Smooth muscle cell (in vitro differentiated cells): ENCODE results near the gene C1orf159. TPM values are rescaled to one million over a fixed set of nuclear protein-coding genes. Genes with fewer than 3 reads are reported as not detected.

ENCODE experiments used
- DNase-seq: peaks from one replicate; lab custom pipeline; 2025; ENCODE audit not compliant: unreplicated experiment; lab: John Stamatoyannopoulos, UW
- H2AFZ ChIP-seq: fragments of 200-600 bp; sonication (generic); 2 replicates; pipeline ENCODE4 v1.6.0; 2016; ENCODE audit warnings: antibody characterized with exemption, low read depth, mild to moderate bottlenecking
- H3F3A ChIP-seq: fragments of 200-600 bp; sonication (generic); 2 replicates; pipeline ENCODE4 v1.6.0; 2017; ENCODE audit warnings: antibody characterized with exemption, low read depth
- H3K27ac ChIP-seq: fragments of 200-600 bp; sonication (generic); 2 replicates; pipeline ENCODE4 v1.5.1; 2016; ENCODE audit warnings: low read depth, mild to moderate bottlenecking
- H3K27me3 ChIP-seq: fragments of 200-600 bp; sonication (generic); 2 replicates; pipeline ENCODE4 v1.6.1; 2016; ENCODE audit warnings: low read depth, mild to moderate bottlenecking
- H3K36me3 ChIP-seq: fragments of 200-600 bp; sonication (generic); 2 replicates; pipeline ENCODE4 v1.5.1; 2016; ENCODE audit warnings: low read depth
- H3K4me1 ChIP-seq: fragments of 200-600 bp; sonication (generic); 2 replicates; pipeline ENCODE4 v1.5.1; 2016; ENCODE audit warnings: low read depth
- H3K4me2 ChIP-seq: fragments of 200-600 bp; sonication (generic); 2 replicates; pipeline ENCODE4 v1.6.0; 2016; ENCODE audit warnings: mild to moderate bottlenecking
- H3K4me3 ChIP-seq: fragments of 200-600 bp; sonication (generic); 2 replicates; pipeline ENCODE4 v1.5.1; 2016; ENCODE audit warnings: mild to moderate bottlenecking
- H3K79me2 ChIP-seq: fragments of 200-600 bp; sonication (generic); 2 replicates; pipeline ENCODE4 v1.6.0; 2016; ENCODE audit warnings: low read depth, mild to moderate bottlenecking
- H3K9ac ChIP-seq: fragments of 200-600 bp; sonication (generic); 2 replicates; pipeline ENCODE4 v1.6.0; 2016; ENCODE audit warnings: low read depth
- H3K9me3 ChIP-seq: fragments of 200-600 bp; sonication (generic); replicated peaks from 2 replicates; pipeline ENCODE4 v1.5.1; 2016; ENCODE audit warnings: low read depth
- H4K20me1 ChIP-seq: fragments of 200-600 bp; sonication (generic); 2 replicates; pipeline ENCODE4 v1.6.0; 2016; ENCODE audit warnings: low read depth
- CTCF ChIP-seq: fragments of 200-600 bp; sonication (generic); IDR thresholded peaks from 2 replicates; pipeline ENCODE4 v1.5.1; 2017; ENCODE audit warnings: borderline replicate concordance, mild to moderate bottlenecking, antibody characterized with exemption; ENCODE audit not compliant: insufficient read depth, poor library complexity, severe bottlenecking
- WGBS: methylation state at CpG from one replicate; pipeline ENCODE4 v1.1.7; 2016; ENCODE audit warnings: low lambda C conversion rate; 5-methylcytosine and 5-hydroxymethylcytosine counted together
- polyA plus RNA-seq: library from polyadenylated mRNA; unstranded; fragments of >200 nt; fragmentation: Nextera tagmentation; extraction: Ambion mirVana; gene quantifications from 2 replicates; pipeline ENCODE4 v1.2.1, GENCODE V29; 2016
- total RNA-seq: library from RNA; depleted of rRNA; stranded (reverse); fragments of >200 nt; gene quantifications from 2 replicates; pipeline ENCODE4 v1.2.3, GENCODE V29; 2014

Gene C1orf159
- total and polyA plus RNA-seq, 2 experiments from 2014 or later: 20.2 to 24.5 TPM

DNA sequence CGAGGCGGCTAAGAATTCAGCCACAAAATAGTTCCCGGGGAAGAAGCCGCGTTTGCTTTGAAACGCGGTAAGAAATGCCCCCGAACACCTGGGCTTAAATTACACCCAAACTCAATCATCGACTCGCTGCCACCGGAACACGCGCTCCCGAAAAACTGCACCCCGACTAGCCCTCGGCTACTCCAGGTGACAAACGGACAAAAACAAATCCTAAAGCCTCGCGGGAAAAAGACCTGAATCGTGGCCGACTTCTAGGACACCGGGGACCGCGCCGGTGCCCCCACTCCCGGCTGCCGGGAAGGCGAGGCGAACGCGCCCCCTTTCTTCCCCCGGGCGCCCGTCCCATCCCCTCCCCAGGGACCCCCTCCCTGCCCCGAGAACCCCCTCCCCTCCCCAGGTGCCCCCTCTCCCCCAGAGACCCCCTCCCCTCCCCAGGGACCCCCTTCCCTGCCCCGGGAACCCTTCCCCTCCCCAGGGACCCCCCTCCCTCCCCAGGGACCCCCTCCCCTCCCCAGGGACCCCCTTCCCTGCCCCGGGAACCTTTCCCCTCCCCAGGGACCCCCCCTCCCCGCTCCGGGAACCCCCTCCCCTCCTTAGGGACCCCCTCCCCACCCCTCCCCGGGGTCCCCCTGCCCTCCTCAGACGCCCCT, 628 bp downstream of the C1orf159 start:
- no peak for DNase-seq
- no peak for TF ChIP-seq CTCF
- peak overlapping the region; percentile 88 for H3K9ac ChIP-seq

DNA sequence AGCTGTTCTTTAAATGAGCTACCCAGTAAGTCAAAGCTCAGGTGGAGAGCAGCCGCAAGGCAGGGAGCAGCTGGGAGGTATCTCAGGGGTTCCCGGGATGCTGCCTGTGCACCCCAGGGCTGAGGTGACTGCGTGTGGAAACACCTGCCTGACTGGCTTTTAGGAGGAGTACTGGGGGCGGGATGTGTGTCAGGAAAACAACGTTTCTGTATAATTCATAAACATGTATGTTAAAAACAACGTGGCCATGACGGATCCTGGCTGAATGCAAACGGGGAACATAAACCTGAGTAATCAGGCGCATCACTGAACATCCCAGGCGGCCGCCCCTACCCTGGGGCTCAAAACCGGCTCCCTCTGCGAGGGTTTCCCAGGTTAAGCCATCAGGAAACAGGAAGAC, 1.5 kb downstream of the C1orf159 start:
- H3K27ac ChIP-seq: no peak overlapping the region
- H3K4me1 ChIP-seq: no peaks in the 10 kb centered on the region
- no peak overlapping the region for H2AFZ ChIP-seq
- 94% methylated on average over 13 of the region's 13 CpGs for WGBS
- peak overlapping the region; percentile 98 for H3K4me3 ChIP-seq
- H4K20me1 ChIP-seq: no peaks in the 10 kb centered on the region
- no peak for TF ChIP-seq CTCF
- no peaks in the 10 kb centered on the region for H3F3A ChIP-seq
- H3K4me2 ChIP-seq: peak overlapping the region; percentile 94
- H3K36me3 ChIP-seq: no peaks in the 10 kb centered on the region
- H3K9me3 ChIP-seq: no peaks in the 10 kb centered on the region
- H3K27me3 ChIP-seq: no peaks in the 10 kb centered on the region
- H3K9ac ChIP-seq: no peak overlapping the region
- DNase-seq: no peak
- H3K79me2 ChIP-seq: peaks cover 13% of the 10 kb centered on the region

More for the DNA sequence above, 628 bp downstream of the C1orf159 start:
- Histone ChIP-seq H3K27ac (no peak overlapping the region), H3K36me3 (no peaks in the 10 kb centered on the region), H4K20me1 (no peaks in the 10 kb centered on the region), H3K9me3 (no peaks in the 10 kb centered on the region), H3K4me1 (no peaks in the 10 kb centered on the region), H3K4me2 (peak overlapping the region; percentile 94), H2AFZ (no peak overlapping the region), H3K27me3 (no peaks in the 10 kb centered on the region), H3K4me3 (peak overlapping the region; percentile 98), H3F3A (no peaks in the 10 kb centered on the region), H3K79me2 (peaks cover 8% of the 10 kb centered on the region)
- 11% methylated on average over 27 of the region's 41 CpGs for WGBS

GRCh38 chr1:1112237-1112985, 3.5 kb downstream of the C1orf159 start:
- no peaks in the 10 kb centered on the region for H3K4me1 ChIP-seq
- no peak for TF ChIP-seq CTCF
- H3K9ac ChIP-seq: no peak overlapping the region
- H3K9me3 ChIP-seq: no peaks in the 10 kb centered on the region
- WGBS: 97% methylated on average over 25 of the region's 30 CpGs
- no peak overlapping the region for H3K4me3 ChIP-seq
- no peaks in the 10 kb centered on the region for H3K36me3 ChIP-seq
- no peak overlapping the region for H3K27ac ChIP-seq
- H2AFZ ChIP-seq: no peak overlapping the region
- H3K27me3 ChIP-seq: no peaks in the 10 kb centered on the region
- no peaks in the 10 kb centered on the region for H3F3A ChIP-seq
- DNase-seq: no peak
- peaks cover 18% of the 10 kb centered on the region for H3K79me2 ChIP-seq
- no peak overlapping the region for H3K4me2 ChIP-seq
- no peaks in the 10 kb centered on the region for H4K20me1 ChIP-seq
